Uterus (tissue), 2 donors: Measurements from ENCODE around the gene PDGFRB.

Experiments
- POLR2A ChIP-seq, 2 donors: fragments of 450-650 bp; IDR thresholded peaks; one replicate each; pipeline ENCODE4 v1.6.1; 2016; ENCODE audit warnings: antibody characterized with exemption in 2 of 2, mild to moderate bottlenecking in 1 of 2, moderate library complexity in 1 of 2
- TF ChIP-seq, protein P1 (sequence below), 4 experiments: fragments of 200-600 bp in 2 of 4; fragments of 450-650 bp in 2 of 4; sonication (generic) in 2 of 4; IDR thresholded peaks; one replicate each; pipeline ENCODE4 v1.5.1; 2016 to 2019; ENCODE audit warnings: antibody characterized with exemption in 4 of 4, mild to moderate bottlenecking in 2 of 4, moderate library complexity in 1 of 4

- TF ChIP-seq, protein P1, sequence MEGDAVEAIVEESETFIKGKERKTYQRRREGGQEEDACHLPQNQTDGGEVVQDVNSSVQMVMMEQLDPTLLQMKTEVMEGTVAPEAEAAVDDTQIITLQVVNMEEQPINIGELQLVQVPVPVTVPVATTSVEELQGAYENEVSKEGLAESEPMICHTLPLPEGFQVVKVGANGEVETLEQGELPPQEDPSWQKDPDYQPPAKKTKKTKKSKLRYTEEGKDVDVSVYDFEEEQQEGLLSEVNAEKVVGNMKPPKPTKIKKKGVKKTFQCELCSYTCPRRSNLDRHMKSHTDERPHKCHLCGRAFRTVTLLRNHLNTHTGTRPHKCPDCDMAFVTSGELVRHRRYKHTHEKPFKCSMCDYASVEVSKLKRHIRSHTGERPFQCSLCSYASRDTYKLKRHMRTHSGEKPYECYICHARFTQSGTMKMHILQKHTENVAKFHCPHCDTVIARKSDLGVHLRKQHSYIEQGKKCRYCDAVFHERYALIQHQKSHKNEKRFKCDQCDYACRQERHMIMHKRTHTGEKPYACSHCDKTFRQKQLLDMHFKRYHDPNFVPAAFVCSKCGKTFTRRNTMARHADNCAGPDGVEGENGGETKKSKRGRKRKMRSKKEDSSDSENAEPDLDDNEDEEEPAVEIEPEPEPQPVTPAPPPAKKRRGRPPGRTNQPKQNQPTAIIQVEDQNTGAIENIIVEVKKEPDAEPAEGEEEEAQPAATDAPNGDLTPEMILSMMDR (IDR thresholded peaks at IDR 0.05), result no peak
- no peak for TF ChIP-seq POLR2A (IDR thresholded peaks at IDR 0.05)
These were observed 29.3 kb downstream of the PDGFRB start for GRCh38 chr5:150126199-150126920.
